B cell (primary cell): ENCODE results near the gene MGAT1. TPM values are rescaled to one million over a fixed set of nuclear protein-coding genes. Genes with fewer than 3 reads are reported as not detected.
A peak's percentile ranks its signal among the peaks of the same experiment; 100 is the strongest.

Experiments
- ATAC-seq: fragments of 200-7000 bp; cut with Tn5 transposase; one replicate; pipeline ENCODE4 v1.10.0; 2021; ENCODE audit warnings: low read depth, mild to moderate bottlenecking, moderate number of reproducible peaks, moderate library complexity
- CTCF ChIA-PET: fragments of 350-600 bp; sonication (Branson Sonifier 250); formaldehyde crosslinking; loops from one replicate; lab custom pipeline; 2021; ENCODE audit warnings: antibody characterized with exemption, inconsistent platforms; lab: Charles Lee
- POLR2A ChIA-PET: fragments of 350-600 bp; sonication (Branson Sonifier 250); formaldehyde crosslinking; loops from one replicate; lab custom pipeline; 2021; ENCODE audit warnings: antibody characterized with exemption; lab: Charles Lee
- DNase-seq: peaks from one replicate; pipeline ENCODE4 v3.0.0; 2013
- H2AFZ ChIP-seq: 2 replicates; pipeline ENCODE4 v1.6.1; 2012; ENCODE audit warnings: mild to moderate bottlenecking, low read depth, low read length; ENCODE audit not compliant: insufficient read depth, poor library complexity, severe bottlenecking
- H3K27ac ChIP-seq, 2 donors: 1 replicate in 1 of 2; 2 replicates in 1 of 2; pipeline ENCODE4 v1.5.1; 2012 to 2013; ENCODE audit warnings: low read length in 2 of 2, mild to moderate bottlenecking in 2 of 2, moderate library complexity in 1 of 2
- H3K27me3 ChIP-seq, 4 experiments: fragments of 200-600 bp in 1 of 4; sonication (generic) in 1 of 4; replicated peaks in 1 of 4; 1 replicate in 2 of 4; 2 replicates in 2 of 4; pipeline versions ENCODE4 v1.6.1 to v1.7.0; 2013 to 2016; ENCODE audit warnings: low read length in 3 of 4, mild to moderate bottlenecking in 2 of 4, mixed read lengths in 1 of 4, moderate library complexity in 1 of 4; ENCODE audit not compliant: insufficient read depth in 4 of 4, control insufficient read depth in 3 of 4; ENCODE audit errors: control extremely low read depth in 1 of 4
- H3K36me3 ChIP-seq, 2 experiments: replicated peaks in 1 of 2; 1 replicate in 1 of 2; 2 replicates in 1 of 2; pipeline versions ENCODE4 v1.6.1 to v1.7.1; 2013; ENCODE audit warnings: low read length in 1 of 2; ENCODE audit not compliant: insufficient read depth in 2 of 2, control insufficient read depth in 1 of 2; ENCODE audit errors: control extremely low read depth in 1 of 2, extremely low read depth in 1 of 2
- H3K4me1 ChIP-seq, 2 donors: fragments of 200-600 bp in 1 of 2; sonication (generic) in 1 of 2; 1 replicate in 1 of 2; 2 replicates in 1 of 2; pipeline versions ENCODE4 v1.5.1 to v1.6.1; 2013 to 2017; ENCODE audit warnings: low read length in 2 of 2; ENCODE audit not compliant: control insufficient read depth in 2 of 2, insufficient read depth in 2 of 2
- H3K4me2 ChIP-seq: replicated peaks from 2 replicates; pipeline ENCODE3; 2012; ENCODE audit warnings: mild to moderate bottlenecking, low read depth, low read length; ENCODE audit not compliant: poor library complexity, severe bottlenecking
- H3K4me3 ChIP-seq, 5 experiments: fragments of 200-600 bp in 1 of 5; sonication (generic) in 1 of 5; 1 replicate in 3 of 5; 2 replicates in 2 of 5; pipeline versions ENCODE4 v1.5.1 to v1.7.0; 2011 to 2016; ENCODE audit warnings: low read length in 4 of 5, mild to moderate bottlenecking in 4 of 5, low read depth in 2 of 5, control low read depth in 1 of 5, moderate library complexity in 1 of 5; ENCODE audit not compliant: insufficient read depth in 1 of 5; ENCODE audit errors: control extremely low read depth in 1 of 5, extremely low read depth in 1 of 5
- H3K79me2 ChIP-seq: fragments of 200-600 bp; sonication (generic); one replicate; pipeline ENCODE4 v1.6.0; 2016; ENCODE audit warnings: low read length; ENCODE audit not compliant: control insufficient read depth, insufficient read depth
- H3K9ac ChIP-seq: fragments of 200-600 bp; sonication (generic); 2 replicates; pipeline ENCODE4 v1.6.1; 2017; ENCODE audit warnings: mild to moderate bottlenecking, low read length, moderate library complexity
- H3K9me3 ChIP-seq, 3 donors: one replicate each; pipeline versions ENCODE4 v1.6.1 to v1.7.1; 2013; ENCODE audit warnings: low read length in 2 of 3; ENCODE audit not compliant: control insufficient read depth in 2 of 3, insufficient read depth in 1 of 3; ENCODE audit errors: control extremely low read depth in 1 of 3
- H4K20me1 ChIP-seq: 2 replicates; pipeline ENCODE4 v1.6.0; 2012; ENCODE audit warnings: mild to moderate bottlenecking, low read length; ENCODE audit not compliant: insufficient read depth, control insufficient read depth, poor library complexity, severe bottlenecking
- H3K27ac Mint-ChIP-seq: one replicate; pipeline ENCODE4 v1.8.0; 2021; ENCODE audit warnings: mixed read lengths
- H3K27me3 Mint-ChIP-seq: one replicate; pipeline ENCODE4 v1.8.0; 2021; ENCODE audit warnings: mixed read lengths
- H3K4me1 Mint-ChIP-seq: one replicate; pipeline ENCODE4 v1.8.0; 2021; ENCODE audit warnings: mixed read lengths
- H3K4me3 Mint-ChIP-seq: one replicate; pipeline ENCODE4 v1.8.0; 2021; ENCODE audit warnings: mixed read lengths
- H3K9me3 Mint-ChIP-seq: one replicate; pipeline ENCODE4 v1.8.0; 2022; ENCODE audit warnings: mixed read lengths; ENCODE audit not compliant: insufficient read depth
- CTCF ChIP-seq: fragments of 200-600 bp; IDR thresholded peaks from one replicate; pipeline ENCODE4 v1.8.0; 2022; ENCODE audit warnings: antibody characterized with exemption, mild to moderate bottlenecking
- WGBS: methylation state at CpG from one replicate; pipeline ENCODE4 v1.1.5; 2013; ENCODE audit warnings: missing lambda C conversion rate; ENCODE audit not compliant: insufficient coverage; 5-methylcytosine and 5-hydroxymethylcytosine counted together
- intact Hi-C: fragments of 100-400 bp; cut with micrococcal nuclease; formaldehyde crosslinking; loops from one replicate; pipeline ENCODE4 v1.10.0; 2022
- polyA plus RNA-seq: library from polyadenylated mRNA; depleted of rRNA; stranded (reverse); fragments of >200 nt; gene quantifications from 2 replicates; pipeline ENCODE4 v1.2.3, GENCODE V29; 2012
- total RNA-seq, 2 donors: library from RNA; stranded (reverse); fragments of 120-200 nt in 1 of 2; gene quantifications; 1 replicate in 1 of 2; 2 replicates in 1 of 2; pipeline versions ENCODE4 v1.2.3 to v1.2.4, GENCODE V29; 2013 to 2022

Gene MGAT1
- total and polyA plus RNA-seq, 2 donors (not counting 1 experiment from before 2014, with no cell fraction given): 81.2 to 140 TPM

- peaks cover 61% of the 10 kb centered on the region for H3K4me1 Mint-ChIP-seq
- ChIA-PET POLR2A (interaction anchor here (0.5 to 4.9 kb wide), 15 partner anchors 9 to 451 kb away, joined by 3 to 79 read pairs (median 5); partner anchors contain the start of genes MGAT1, TRIM41 and ZFP62), CTCF (interaction anchor here (0.6 to 5.1 kb wide), 5 partner anchors 20 to 377 kb away, joined by 3 to 47 read pairs (median 3); no protein-coding TSS in a partner anchor)
- 5% methylated on average over 25 of the region's 30 CpGs for WGBS
- Histone ChIP-seq H3K27ac (peak overlapping the region; percentile 81 to 91), H3K4me2 (peak overlapping the region; percentile 90), H3K9ac (peak overlapping the region; percentile 93), H3K4me1 (peaks cover 50 to 60% of the 10 kb centered on the region in 2 donors), H3K36me3 (peaks cover 0 to 2% of the 10 kb centered on the region in 2 experiments), H3K27me3 (no peaks in the 10 kb centered on the region), H3K9me3 (no peaks in the 10 kb centered on the region), H2AFZ (peak overlapping the region; percentile 97), H3K79me2 (peaks cover 34% of the 10 kb centered on the region), H3K4me3 (peak overlapping the region; percentile 55 to 94 (median 71)), H4K20me1 (no peaks in the 10 kb centered on the region)
- H3K9me3 Mint-ChIP-seq: no peaks in the 10 kb centered on the region
- intact Hi-C loops: loop anchor here (1.0 to 2.0 kb wide), 4 partner anchors 9 to 50 kb away; partner anchors contain the start of genes MGAT1 and ZFP62
- peak; percentile 16 for DNase-seq
- H3K27ac Mint-ChIP-seq: peak overlapping the region; percentile 95
- no peak for ATAC-seq
- H3K4me3 Mint-ChIP-seq: peak overlapping the region; percentile 88
- no peaks in the 10 kb centered on the region for H3K27me3 Mint-ChIP-seq
- no peak for TF ChIP-seq CTCF
Observed at GRCh38 chr5:180810959-180811622, 8.5 kb upstream of the MGAT1 start.
